IPS-18c (cell line): ENCODE measurements around the gene FBXO46.

ENCODE experiments used
- H3K4me3 ChIP-seq: 2 replicates; pipeline ENCODE4 v1.7.0; 2013; ENCODE audit warnings: low read depth, mild to moderate bottlenecking, low read length, moderate library complexity; ENCODE audit not compliant: insufficient read depth
- H3K9me3 ChIP-seq: one replicate; pipeline ENCODE4 v1.6.1; 2013; ENCODE audit warnings: mild to moderate bottlenecking, low read length, moderate library complexity; ENCODE audit not compliant: control insufficient read depth, insufficient read depth

Gene FBXO46

GRCh38 chr19:45730368-45731288 is at the start of gene FBXO46:
FBXO46 (minus strand) TSS chr19:45730896; CDS start chr19:45713495, 17,401 bp downstream.
- no peaks in the 10 kb centered on the region for H3K9me3 ChIP-seq
- peak within 1 kb of the TSS; percentile 85 for H3K4me3 ChIP-seq

DNA sequence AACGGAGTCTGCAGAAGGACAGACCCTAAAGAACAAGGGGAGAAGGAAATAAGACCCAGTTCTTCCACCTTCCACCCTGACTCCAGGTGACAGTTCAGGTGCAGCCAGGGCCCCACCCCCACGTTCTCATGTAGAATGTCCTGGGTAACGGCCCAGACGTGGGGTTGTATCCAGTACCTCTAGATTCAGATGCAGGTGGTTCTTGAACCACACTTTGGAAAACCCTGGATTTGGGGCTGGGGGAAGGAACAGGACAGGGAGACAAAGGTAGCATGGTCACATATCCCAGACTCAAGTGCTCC is 49.4 kb upstream of the FBXO46 start:
- no peaks in the 10 kb centered on the region for H3K9me3 ChIP-seq
- no peak overlapping the region; the same call in 1 of the 2 replicates for H3K4me3 ChIP-seq

DNA sequence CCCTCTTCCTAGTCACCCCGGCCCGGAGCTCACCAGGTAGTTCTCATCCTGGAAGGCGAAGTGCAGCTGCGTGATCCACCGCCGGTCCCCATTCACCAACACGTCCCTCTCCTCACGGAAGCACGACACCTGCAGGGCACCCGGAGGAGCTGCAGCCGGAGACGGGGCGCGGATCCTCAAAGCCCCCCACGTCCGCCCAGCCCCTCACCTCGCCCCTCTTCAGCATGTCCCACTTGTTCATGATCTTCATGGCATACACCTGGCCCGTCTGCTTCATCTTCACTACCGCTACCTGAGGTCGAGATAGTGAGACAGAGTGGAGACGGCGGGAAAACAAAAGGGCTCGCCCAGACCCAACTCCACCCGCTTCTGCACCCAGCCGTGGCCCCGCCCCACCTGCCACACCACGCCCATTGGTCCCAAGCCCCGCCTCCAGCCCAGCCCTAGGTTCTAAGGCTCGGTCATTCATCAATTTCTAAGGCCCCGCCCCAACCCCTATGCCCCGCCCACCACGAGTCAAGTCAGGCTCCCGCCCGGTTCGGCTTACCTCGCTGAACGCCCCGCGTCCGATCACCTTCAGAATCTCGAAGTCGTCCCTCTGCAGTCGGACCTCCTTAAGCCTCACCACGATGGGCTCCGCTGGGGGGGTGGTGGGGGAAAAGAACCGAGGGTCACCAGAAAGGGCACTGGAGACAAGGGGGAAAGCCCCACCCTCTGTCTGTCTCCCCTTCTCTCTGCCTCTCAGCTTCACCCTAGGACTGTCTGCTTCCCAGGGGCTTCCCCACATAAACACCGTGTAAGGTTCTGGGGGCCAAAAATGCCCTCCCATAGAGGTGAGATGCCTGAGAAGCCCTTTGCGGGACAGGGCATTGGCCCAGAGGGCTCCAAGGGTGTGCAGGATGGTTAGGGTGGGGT is 48.8 kb upstream of the FBXO46 start:
- peak overlapping the region; percentile 48; the same call in 1 of the 2 replicates for H3K4me3 ChIP-seq
- H3K9me3 ChIP-seq = no peaks in the 10 kb centered on the region

DNA sequence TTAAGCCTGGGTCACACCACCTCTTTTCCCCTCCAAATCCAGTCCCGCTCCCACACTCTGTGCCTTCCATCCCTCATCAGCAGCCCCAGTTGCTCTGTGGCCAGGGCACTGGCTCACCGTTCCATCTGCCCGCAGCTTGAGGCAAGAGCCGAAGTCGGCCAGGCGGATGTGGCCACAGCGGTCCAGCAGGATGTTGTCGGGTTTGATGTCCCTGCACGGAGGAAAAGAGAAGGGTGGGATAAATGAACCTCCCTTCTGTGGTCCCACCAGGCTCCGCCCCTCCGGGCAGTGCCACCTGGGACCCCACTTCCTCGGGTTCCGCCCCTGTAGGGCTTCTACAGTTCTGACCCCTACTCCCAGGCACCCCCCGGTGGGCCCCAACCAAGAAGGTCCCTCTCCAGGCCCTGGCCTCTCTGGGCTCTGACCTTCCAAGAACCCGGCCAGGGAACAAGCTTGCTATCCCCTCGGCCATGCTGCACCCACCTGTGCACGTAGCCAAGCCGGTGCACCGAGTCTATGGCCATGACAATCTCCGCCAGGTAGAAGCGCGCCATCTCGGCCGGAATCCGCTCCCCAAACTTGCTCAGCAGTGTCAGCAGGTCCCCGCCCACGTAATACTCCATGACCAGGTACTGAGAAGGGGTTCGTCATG is 47.4 kb upstream of the FBXO46 start:
- Histone ChIP-seq H3K4me3 (no peak overlapping the region), H3K9me3 (no peaks in the 10 kb centered on the region)

- no peaks in the 10 kb centered on the region for H3K9me3 ChIP-seq
- H3K4me3 ChIP-seq = no peak overlapping the region
These were observed 46.8 kb upstream of the FBXO46 start for GRCh38 chr19:45777395-45777961.

DNA sequence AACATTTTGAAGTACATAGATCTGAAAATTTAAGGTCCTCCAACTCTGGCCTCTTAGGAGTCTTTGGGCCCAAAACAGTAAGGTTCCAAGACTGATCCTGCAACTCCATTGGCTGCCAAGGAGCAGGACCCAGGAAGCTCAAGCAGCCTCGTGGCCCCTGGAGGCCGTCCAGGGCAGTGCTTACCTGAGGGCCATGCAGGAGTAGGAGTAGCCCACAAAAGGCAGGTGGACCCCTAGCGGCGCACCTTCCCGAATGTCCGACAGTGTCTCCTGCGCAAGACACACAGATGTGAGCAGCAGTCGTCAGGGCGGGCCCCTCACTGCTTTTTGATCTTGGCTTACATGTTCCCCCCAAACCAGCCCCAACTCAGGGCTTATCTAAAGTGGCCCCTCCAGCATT is 44.1 kb upstream of the FBXO46 start:
- H3K9me3 ChIP-seq = peaks cover 2% of the 10 kb centered on the region
- H3K4me3 ChIP-seq = no peak overlapping the region

GRCh38 chr19:45773384-45773783 is 42.7 kb upstream of the FBXO46 start:
- Histone ChIP-seq H3K9me3 (peaks cover 2% of the 10 kb centered on the region), H3K4me3 (no peak overlapping the region)

DNA sequence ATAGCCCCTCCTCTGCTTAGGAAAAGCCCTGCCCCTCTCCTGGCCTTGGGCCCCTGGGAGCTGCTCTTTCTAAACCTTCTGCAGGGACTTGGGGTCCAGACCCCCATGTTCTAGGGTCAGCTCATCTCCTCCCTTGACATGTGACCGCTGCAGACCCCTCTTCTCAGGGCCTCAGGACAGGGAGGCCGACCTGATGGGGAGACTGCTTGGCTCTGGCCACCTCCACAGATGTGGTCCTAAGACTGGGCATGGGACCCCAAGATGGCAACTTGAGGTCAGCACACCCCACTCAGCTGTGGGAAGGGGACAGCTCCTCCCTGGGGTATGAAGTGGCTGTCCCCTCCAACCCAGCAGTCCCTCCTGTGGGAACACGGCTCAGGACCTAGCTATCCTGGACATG is 42.2 kb upstream of the FBXO46 start:
- Histone ChIP-seq H3K9me3 (peaks cover 2% of the 10 kb centered on the region), H3K4me3 (no peak overlapping the region)

- H3K9me3 ChIP-seq = peaks cover 2% of the 10 kb centered on the region
These were observed 41.6 kb upstream of the FBXO46 start for GRCh38 chr19:45772130-45772840.

DNA sequence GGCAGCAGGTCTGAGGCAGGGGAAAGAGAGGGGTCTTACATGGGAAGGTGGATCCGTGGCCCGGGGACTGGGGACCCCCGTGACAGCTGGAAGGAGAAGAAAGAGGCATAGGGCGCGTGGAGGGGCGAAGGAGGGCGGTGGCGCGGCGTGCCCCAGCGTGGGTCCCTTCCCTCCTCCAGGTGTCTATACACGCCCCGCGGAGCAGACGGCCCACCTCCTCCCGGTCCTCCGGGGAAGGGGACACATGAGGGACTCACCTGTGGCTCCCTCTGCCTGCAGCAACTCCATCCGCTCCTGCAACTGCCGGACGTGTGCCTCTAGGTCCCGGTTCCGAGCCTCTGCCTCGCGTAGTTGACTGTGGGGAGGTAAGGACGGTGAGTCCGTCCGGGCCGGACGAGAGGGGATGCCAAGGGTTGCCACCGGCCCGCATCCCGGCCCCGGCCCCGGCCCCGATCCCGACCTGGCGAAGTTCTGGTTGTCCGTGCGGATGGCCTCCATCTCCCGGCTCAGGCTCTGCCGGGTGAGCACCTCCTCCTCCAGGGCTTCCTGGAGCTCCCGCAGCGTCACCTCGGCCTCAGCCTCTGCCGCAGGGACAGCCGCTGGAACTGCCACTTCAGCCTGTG is 40.7 kb upstream of the FBXO46 start:
- Histone ChIP-seq H3K4me3 (peak overlapping the region; percentile 75; the same call in 1 of the 2 replicates), H3K9me3 (peaks cover 2% of the 10 kb centered on the region)

More at GRCh38 chr19:45772130-45772840, 41.6 kb upstream of the FBXO46 start:
- no peak overlapping the region; the same call in 1 of the 2 replicates for H3K4me3 ChIP-seq

- Histone ChIP-seq H3K9me3 (peaks cover 2% of the 10 kb centered on the region), H3K4me3 (peak overlapping the region; percentile 75)
These were observed 39.8 kb upstream of the FBXO46 start for GRCh38 chr19:45770192-45771101.

DNA sequence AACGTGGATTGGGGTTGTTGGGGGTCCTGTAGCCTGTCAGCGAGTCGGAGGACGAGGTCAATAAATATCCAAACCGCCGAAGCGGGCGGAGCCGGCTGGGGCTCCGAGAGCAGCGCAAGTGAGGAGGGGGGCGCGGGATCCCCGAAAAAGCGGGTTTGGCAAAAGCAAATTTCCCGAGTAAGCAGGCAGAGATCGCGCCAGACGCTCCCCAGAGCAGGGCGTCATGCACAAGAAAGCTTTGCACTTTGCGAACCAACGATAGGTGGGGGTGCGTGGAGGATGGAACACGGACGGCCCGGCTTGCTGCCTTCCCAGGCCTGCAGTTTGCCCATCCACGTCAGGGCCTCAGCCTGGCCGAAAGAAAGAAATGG is 39.1 kb upstream of the FBXO46 start:
- peaks cover 2% of the 10 kb centered on the region for H3K9me3 ChIP-seq
- peak overlapping the region; percentile 75 for H3K4me3 ChIP-seq

DNA sequence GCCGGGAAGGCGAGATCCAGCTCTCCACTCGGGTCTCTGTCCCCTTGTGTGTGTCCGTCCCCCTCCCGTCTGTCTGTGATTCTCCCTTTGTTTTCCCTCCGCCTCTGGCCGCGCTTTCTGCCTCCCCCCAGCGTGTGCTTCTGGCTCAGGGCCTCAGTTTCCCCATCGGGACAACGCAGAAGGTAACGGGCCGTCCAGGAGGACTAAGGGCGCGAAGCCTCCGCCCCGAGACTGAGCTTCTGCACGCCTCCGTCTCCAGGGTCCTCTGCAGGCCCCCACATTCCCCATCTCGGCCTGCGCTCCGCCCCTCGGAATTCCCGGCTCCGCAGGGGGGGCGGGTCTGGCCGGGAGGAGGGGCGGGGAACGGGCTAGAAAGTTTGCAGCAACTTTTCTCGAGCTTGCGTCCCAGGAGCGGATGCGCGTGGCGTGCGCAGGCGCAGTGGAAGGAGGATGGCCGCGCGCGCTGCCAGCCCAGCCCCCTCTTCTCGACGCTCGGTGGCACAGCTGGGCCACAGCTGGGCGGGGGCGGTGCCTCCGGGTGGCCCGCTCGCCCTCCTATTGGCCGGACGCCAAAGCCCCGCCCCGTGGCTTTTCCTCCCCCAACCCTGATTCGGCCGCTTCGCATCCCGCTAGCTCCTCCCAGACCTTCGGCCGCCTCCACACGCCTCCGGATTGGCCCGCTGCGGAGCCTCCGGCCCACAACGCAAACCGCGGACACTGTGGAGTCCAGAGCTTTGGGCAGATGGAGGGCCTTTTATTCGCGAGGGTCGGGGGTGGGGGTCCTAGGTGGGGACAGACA is 38.5 kb upstream of the FBXO46 start, which contains the start of gene SIX5:
Gene SIX5, minus strand, starts transcription at position 269 of the 799 bp plus-strand sequence. CDS start 408 bp downstream, outside the sequence.
- H3K4me3 ChIP-seq = peak within 1 kb of the TSS; percentile 91
- H3K9me3 ChIP-seq = peaks cover 2% of the 10 kb centered on the region

- Histone ChIP-seq H3K4me3 (peak overlapping the region; percentile 91), H3K9me3 (peaks cover 2% of the 10 kb centered on the region)
These were observed 37.9 kb upstream of the FBXO46 start for GRCh38 chr19:45768655-45768983.
